K562 (cell line): ENCODE measurements around the gene TRABD. TPM values are rescaled to one million over a fixed set of nuclear protein-coding genes. Genes with fewer than 3 reads are reported as not detected.

Source experiments
- ATAC-seq: fragments of 200-7000 bp; cut with Tn5 transposase; 3 replicates; pipeline ENCODE4 v1.9.1; 2020; ENCODE audit warnings: moderate library complexity
- BruUV-seq: library from RNA; stranded (reverse); fragments of 400-500 nt; replicated peaks from 2 replicates; lab custom pipeline; 2021; lab: Mats Ljungman, UMichigan
- CTCF ChIA-PET: fragments of 300-600 bp; formaldehyde crosslinking; extraction: SDS; loops from one replicate; lab custom pipeline; 2021; ENCODE audit warnings: low intra/inter-chr PET ratio; lab: Yijun Ruan, JAX
- POLR2A ChIA-PET: fragments of 300-600, 350-650 bp; sonication (Branson Sonifier 250); formaldehyde crosslinking; extraction: SDS; loops from one replicate; lab custom pipeline; 2021; ENCODE audit warnings: antibody characterized with exemption, inconsistent platforms; lab: Yijun Ruan, JAX
- DNase-seq, 4 experiments: peaks; one replicate each; pipeline versions ENCODE4 v3.0.0 to v3.0.0-alpha.2; 2011 to 2018; ENCODE audit warnings: low spot score in 3 of 4, mixed read lengths in 3 of 4; ENCODE audit errors: extremely low read depth in 1 of 4
- FAIRE-seq: peaks from 2 replicates; lab custom pipeline; 2011; peaks lifted over from hg19 to GRCh38; lab: Jason Lieb, UNC
- H2AFZ ChIP-seq: 2 replicates; pipeline ENCODE4 v1.6.0; 2011; ENCODE audit warnings: low read depth, low read length, control low read depth, inconsistent platforms
- H3K27ac ChIP-seq: fragments of 200-600 bp; 3 replicates; pipeline ENCODE4 v1.8.0; 2011; ENCODE audit warnings: low read depth, mild to moderate bottlenecking, control low read depth, inconsistent platforms, low read length, moderate library complexity, mixed read lengths; ENCODE audit errors: extremely low read depth
- H3K27me3 ChIP-seq, 2 experiments: fragments of 300-600 bp in 1 of 2; 2 replicates in 1 of 2; 3 replicates in 1 of 2; pipeline versions ENCODE4 v1.6.0 to v1.8.0; 2011; ENCODE audit warnings: inconsistent platforms in 2 of 2, low read length in 2 of 2, mild to moderate bottlenecking in 1 of 2, mixed read lengths in 1 of 2, moderate library complexity in 1 of 2; ENCODE audit not compliant: control insufficient read depth in 2 of 2, insufficient read depth in 2 of 2
- H3K36me3 ChIP-seq: fragments of 300-600 bp; 3 replicates; pipeline ENCODE4 v1.8.0; 2011; ENCODE audit warnings: mild to moderate bottlenecking, low read length, inconsistent platforms; ENCODE audit not compliant: control insufficient read depth, insufficient read depth
- H3K4me1 ChIP-seq, 2 experiments: fragments of 200-600 bp in 1 of 2; replicated peaks in 1 of 2; 2 replicates in 1 of 2; 3 replicates in 1 of 2; pipeline versions ENCODE4 v1.5.1 to v1.8.0; 2011; ENCODE audit warnings: inconsistent platforms in 2 of 2, low read length in 2 of 2, mild to moderate bottlenecking in 1 of 2, mixed read lengths in 1 of 2, moderate library complexity in 1 of 2; ENCODE audit not compliant: control insufficient read depth in 2 of 2, insufficient read depth in 2 of 2
- H3K4me2 ChIP-seq: 2 replicates; pipeline ENCODE4 v1.6.1; 2011; ENCODE audit warnings: low read length, control low read depth, inconsistent platforms, mixed read lengths; ENCODE audit not compliant: insufficient read depth
- H3K4me3 ChIP-seq: fragments of 200-600 bp; sonication (generic), shearing (Covaris generic); 2 replicates; pipeline ENCODE4 v1.5.1; 2016; ENCODE audit warnings: control low read depth, inconsistent platforms
- H3K79me2 ChIP-seq: fragments of 200-600 bp; 3 replicates; pipeline ENCODE4 v1.8.0; 2011; ENCODE audit warnings: low read length, inconsistent platforms; ENCODE audit not compliant: control insufficient read depth, insufficient read depth
- H3K9ac ChIP-seq, 2 experiments: 2 replicates each; pipeline versions ENCODE4 v1.6.0 to v1.6.1; 2011; ENCODE audit warnings: low read depth in 2 of 2, low read length in 2 of 2, control low read depth in 1 of 2, inconsistent platforms in 1 of 2, mild to moderate bottlenecking in 1 of 2, mixed read lengths in 1 of 2; ENCODE audit not compliant: insufficient read depth in 1 of 2
- H3K9me1 ChIP-seq: one replicate; pipeline ENCODE4 v1.6.0; 2011; ENCODE audit warnings: inconsistent platforms, mild to moderate bottlenecking, low read length, moderate library complexity; ENCODE audit not compliant: control insufficient read depth, insufficient read depth
- H3K9me3 ChIP-seq: replicated peaks from 2 replicates; pipeline ENCODE4 v1.5.1; 2011; ENCODE audit warnings: low read depth, low read length, inconsistent platforms; ENCODE audit not compliant: control insufficient read depth, insufficient read depth
- H4K20me1 ChIP-seq: replicated peaks from 2 replicates; pipeline ENCODE4 v1.6.1; 2011; ENCODE audit warnings: low read length, inconsistent platforms, mixed read lengths; ENCODE audit not compliant: control insufficient read depth, insufficient read depth
- BACH1 ChIP-seq: fragments of 200-800 bp; sonication (Bioruptor generic); IDR thresholded peaks from 2 replicates; pipeline ENCODE4 v1.6.1; 2016; ENCODE audit warnings: missing genetic modification characterization, missing compliant biosample characterization
- CC2D1A ChIP-seq: fragments of 450-650 bp; IDR thresholded peaks from 2 replicates; pipeline ENCODE4 v1.6.1; 2017; ENCODE audit warnings: mild to moderate bottlenecking
- GTF2E2 ChIP-seq: fragments of 200-800 bp; sonication (Bioruptor generic); IDR thresholded peaks from 2 replicates; pipeline ENCODE4 v1.6.1; 2016; ENCODE audit warnings: missing genetic modification characterization, missing compliant biosample characterization
- HDAC1 ChIP-seq, 2 experiments: fragments of 450-650 bp; IDR thresholded peaks; 2 replicates each; pipeline ENCODE4 v1.6.1; 2016 to 2017; ENCODE audit warnings: inconsistent platforms in 1 of 2, mild to moderate bottlenecking in 1 of 2, moderate library complexity in 1 of 2
- RERE ChIP-seq: sonication (generic); formaldehyde crosslinking; IDR thresholded peaks from 2 replicates; pipeline ENCODE4 v1.8.0; 2023; ENCODE audit warnings: missing genetic modification reagents, mild to moderate bottlenecking, borderline replicate concordance
- ZFPM2 ChIP-seq: fragments of 250-450 bp; sonication (Bioruptor Pico); IDR thresholded peaks from 2 replicates; pipeline ENCODE4 v1.5.1; 2022; ENCODE audit warnings: mild to moderate bottlenecking
- ZNF354B ChIP-seq: fragments of 250-450 bp; sonication (Bioruptor Pico); IDR thresholded peaks from 2 replicates; pipeline ENCODE4 v1.4.0; 2020
- WGBS: fragments of 100-300 bp; shearing (Covaris generic); methylation state at CpG from one replicate; pipeline ENCODE4 v1.1.6; 2016; ENCODE audit warnings: low coverage, mixed read lengths; ENCODE audit not compliant: insufficient coverage; ENCODE audit errors: missing lambda C conversion rate; 5-methylcytosine and 5-hydroxymethylcytosine counted together
- in situ Hi-C: fragments of 300-500 bp; cut with MboI; formaldehyde crosslinking; loops from 4 replicates; pipeline ENCODE4 v1.15.0; 2018; ENCODE audit warnings: inconsistent platforms, mixed read lengths
- intact Hi-C: fragments of 100-400 bp; cut with micrococcal nuclease; formaldehyde crosslinking; loops from 2 replicates; pipeline ENCODE4 v1.14.2; 2022
- polyA plus RNA-seq, 8 experiments: library from polyadenylated mRNA; depleted of rRNA in 4 of 8; stranded (reverse) in 5 of 8; unstranded in 3 of 8; fragments of >200 nt; fragmentation: Nextera tagmentation in 2 of 8; fragmentation: Illumina TruSeq in 1 of 8; extraction: Ambion mirVana in 2 of 8; extraction: Trizol in 1 of 8; gene quantifications; 2 replicates each; pipeline versions ENCODE4 v1.2.1 to v1.2.3, GENCODE V29; 2011 to 2014; ENCODE audit warnings: inconsistent platforms in 1 of 8, missing spikeins in 1 of 8
- total RNA-seq, 7 experiments: library from RNA; depleted of rRNA in 6 of 7; stranded (reverse); fragments of >200 nt in 6 of 7; fragmentation: Illumina TruSeq in 2 of 7; extraction: Trizol in 2 of 7; gene quantifications; 2 replicates each; pipeline versions ENCODE4 v1.2.1 to v1.2.3, GENCODE V29; 2011 to 2021; ENCODE audit warnings: low replicate concordance in 1 of 7

The TRABD gene
- total and polyA plus RNA-seq, 9 of the 15 experiments (the other 6 are each of a cell fraction or from before 2014, with no cell fraction given): 0.08 to 62.9 (median 14.0) TPM

- DNase-seq: no peak
- WGBS: 63% methylated on average over 7 of the region's 12 CpGs
- FAIRE-seq: no peak
- intact Hi-C loops (loop anchor here (5.0 to 10.0 kb wide), 2 partner anchors 197 to 544 kb away; partner anchors contain the start of gene PPP6R2), in situ Hi-C loops (no loop called here)
- Histone ChIP-seq H3K27ac (no peak overlapping the region), H2AFZ (no peak overlapping the region), H3K9me1 (no peaks in the 10 kb centered on the region), H3K27me3 (peaks cover 0 to 28% of the 10 kb centered on the region in 2 experiments; a peak in 3 of 5 replicates), H3K9me3 (no peaks in the 10 kb centered on the region), H3K4me3 (no peak overlapping the region), H3K36me3 (no peaks in the 10 kb centered on the region), H3K4me2 (no peak overlapping the region), H3K79me2 (no peaks in the 10 kb centered on the region), H3K9ac (no peak overlapping the region), H3K4me1 (peaks cover 5 to 54% of the 10 kb centered on the region in 2 experiments; a peak in 4 of 5 replicates), H4K20me1 (peaks cover 5% of the 10 kb centered on the region; the same call in 1 of the 2 replicates)
- no peak for TF ChIP-seq GTF2E2 (tag)
- no peak for TF ChIP-seq ZFPM2 (CRISPR knock-in tag)
- ATAC-seq: no peak
- no TSS peak for BruUV-seq
- POLR2A ChIA-PET: no interaction called here
- CTCF ChIA-PET: interaction anchor here (2.2 kb wide), 1 partner anchor 62 kb away, joined by 12 read pairs; no protein-coding TSS in a partner anchor
Measured at GRCh38 chr22:50148166-50148500, 37.6 kb upstream of the TRABD start.

- in situ Hi-C loops: no loop called here
- ATAC-seq: peak; percentile 93
- TF ChIP-seq BACH1 (tag): no peak
- TF ChIP-seq ZNF354B (CRISPR knock-in tag): no peak
- peak in 1 of 2 experiments; percentile 27; a peak in 1 of 4 replicates for TF ChIP-seq HDAC1 (IDR thresholded peaks at IDR 0.05)
- TF ChIP-seq CC2D1A: peak; percentile 64; the same call in 1 of the 2 replicates
- TF ChIP-seq RERE (CRISPR knock-in tag): no peak
Measured at GRCh38 chr22:50148991-50149721, 36.6 kb upstream of the TRABD start.

More at GRCh38 chr22:50148991-50149721, 36.6 kb upstream of the TRABD start:
- intact Hi-C loops: loop anchor here (1.0 to 10.0 kb wide), 3 partner anchors 60 to 543 kb away; partner anchors contain the start of gene PPP6R2
- Histone ChIP-seq H3K27me3 (peaks cover 0 to 29% of the 10 kb centered on the region in 2 experiments; a peak in 3 of 5 replicates), H3K9me3 (no peaks in the 10 kb centered on the region), H4K20me1 (peaks cover 5% of the 10 kb centered on the region; the same call in 1 of the 2 replicates), H3K4me3 (no peak overlapping the region), H3K79me2 (no peaks in the 10 kb centered on the region), H3K9me1 (no peaks in the 10 kb centered on the region), H3K9ac (no peak overlapping the region), H3K4me2 (no peak overlapping the region), H3K36me3 (no peaks in the 10 kb centered on the region), H3K27ac (no peak overlapping the region), H2AFZ (no peak overlapping the region), H3K4me1 (peaks cover 5 to 54% of the 10 kb centered on the region in 2 experiments; a peak in 4 of 5 replicates)
- 9% methylated on average over 17 of the region's 22 CpGs for WGBS
- BruUV-seq: no TSS peak
- POLR2A ChIA-PET: interaction anchor here (0.5 to 1.2 kb wide), 4 partner anchors 16 to 145 kb away, joined by 3 to 4 read pairs (median 3); no protein-coding TSS in a partner anchor
- DNase-seq (peak; percentile 81 to 84 (median 82)), FAIRE-seq (peak; percentile 65)
- CTCF ChIA-PET: interaction anchor here (0.7 to 2.2 kb wide), 4 partner anchors 41 to 543 kb away, joined by 3 to 12 read pairs (median 4); no protein-coding TSS in a partner anchor
